Measurements from ENCODE around the gene SOX10.

The SOX10 gene

DNA sequence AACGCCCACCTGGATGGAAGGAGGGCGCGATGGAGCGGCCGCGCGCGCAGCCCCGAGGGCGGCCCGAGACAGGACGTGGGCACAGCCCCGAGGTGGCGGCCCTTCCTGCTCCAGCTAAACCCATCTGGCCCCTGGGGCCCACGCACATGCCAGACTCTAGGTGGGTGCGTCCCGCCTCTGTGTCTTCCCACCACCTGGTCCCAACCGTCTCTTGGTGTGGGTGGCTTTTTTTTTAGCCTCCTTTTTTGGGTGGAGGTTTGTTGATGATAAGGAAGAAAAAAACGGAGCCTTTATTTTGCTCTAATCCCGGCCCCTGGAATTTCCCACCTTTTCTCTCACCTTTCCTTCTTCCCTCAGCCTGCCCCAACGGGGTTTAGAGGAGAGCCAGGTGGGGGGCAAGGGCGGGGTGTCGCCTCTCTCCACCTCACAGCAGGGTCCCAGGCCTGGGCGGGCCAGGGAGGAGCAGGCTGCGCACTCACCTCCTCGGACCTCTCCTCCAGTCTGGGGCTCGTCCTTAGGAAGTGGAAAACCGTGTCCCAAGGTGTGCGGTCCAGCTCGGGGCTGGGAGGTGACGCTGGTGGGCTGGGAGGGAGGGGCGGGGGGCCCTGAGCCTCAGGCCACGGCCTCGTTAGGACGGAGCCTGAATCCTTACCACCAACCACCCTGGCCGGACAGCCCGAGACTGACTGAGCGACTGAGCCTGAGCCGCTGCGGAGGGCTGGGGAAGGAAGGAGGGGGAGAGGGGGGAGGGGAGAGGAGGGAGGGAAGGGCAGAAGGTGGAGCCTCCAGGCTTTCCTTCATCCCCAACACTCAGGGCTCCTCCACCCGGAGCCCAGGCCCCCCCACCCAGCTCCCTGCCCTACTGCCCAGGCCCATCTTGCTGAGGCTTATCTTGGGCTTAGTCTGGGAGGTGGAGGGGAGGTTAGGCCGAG, at the start of gene SOX10:
TSS of gene SOX10 (minus strand) at position 696 of the 932 bp plus-strand sequence. CDS start 771 bp downstream, outside the sequence.
- FAIRE-seq = no peak
- DNase-seq (ENCODE audit: low spot score) = no peak

DNA sequence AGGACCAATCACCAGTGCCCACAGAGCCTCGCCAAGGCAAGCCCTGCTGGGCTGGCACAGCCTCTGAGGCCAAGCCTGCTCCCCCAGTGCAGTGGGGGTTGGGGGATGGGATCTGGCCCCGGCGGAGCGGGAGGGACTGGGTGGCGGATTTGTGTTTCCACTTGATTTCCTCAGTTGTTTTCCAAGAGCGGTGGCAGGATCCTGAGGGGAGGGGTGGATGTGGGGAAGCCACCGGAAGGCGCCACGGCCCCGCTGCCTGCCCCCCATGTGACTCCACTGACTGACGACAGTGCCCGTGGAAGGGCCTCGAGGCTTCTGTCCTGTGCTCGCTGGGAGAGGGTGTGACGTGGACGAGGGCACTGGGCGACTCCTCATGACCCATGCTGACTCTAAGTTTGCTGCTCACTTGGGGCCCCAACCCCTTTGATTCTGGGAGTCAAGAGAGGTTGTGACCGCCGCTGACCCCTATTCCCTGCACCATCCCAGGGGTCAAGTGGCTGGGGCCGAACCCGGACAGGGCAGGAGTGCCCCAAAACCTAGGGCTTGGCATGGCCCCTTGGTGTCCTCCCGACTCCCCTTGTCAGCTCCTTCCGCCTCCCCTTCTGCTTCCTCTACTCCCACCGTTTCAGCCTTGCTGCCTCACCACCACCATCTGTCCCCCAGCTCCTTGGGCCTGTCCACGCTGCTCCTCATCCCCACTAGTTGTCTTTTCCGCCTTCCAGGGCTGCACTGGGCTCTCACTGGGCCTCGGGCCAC, 49.3 kb upstream of the SOX10 start:
- FAIRE-seq (no peak), DNase-seq (ENCODE audit: low spot score) (no peak)

DNA sequence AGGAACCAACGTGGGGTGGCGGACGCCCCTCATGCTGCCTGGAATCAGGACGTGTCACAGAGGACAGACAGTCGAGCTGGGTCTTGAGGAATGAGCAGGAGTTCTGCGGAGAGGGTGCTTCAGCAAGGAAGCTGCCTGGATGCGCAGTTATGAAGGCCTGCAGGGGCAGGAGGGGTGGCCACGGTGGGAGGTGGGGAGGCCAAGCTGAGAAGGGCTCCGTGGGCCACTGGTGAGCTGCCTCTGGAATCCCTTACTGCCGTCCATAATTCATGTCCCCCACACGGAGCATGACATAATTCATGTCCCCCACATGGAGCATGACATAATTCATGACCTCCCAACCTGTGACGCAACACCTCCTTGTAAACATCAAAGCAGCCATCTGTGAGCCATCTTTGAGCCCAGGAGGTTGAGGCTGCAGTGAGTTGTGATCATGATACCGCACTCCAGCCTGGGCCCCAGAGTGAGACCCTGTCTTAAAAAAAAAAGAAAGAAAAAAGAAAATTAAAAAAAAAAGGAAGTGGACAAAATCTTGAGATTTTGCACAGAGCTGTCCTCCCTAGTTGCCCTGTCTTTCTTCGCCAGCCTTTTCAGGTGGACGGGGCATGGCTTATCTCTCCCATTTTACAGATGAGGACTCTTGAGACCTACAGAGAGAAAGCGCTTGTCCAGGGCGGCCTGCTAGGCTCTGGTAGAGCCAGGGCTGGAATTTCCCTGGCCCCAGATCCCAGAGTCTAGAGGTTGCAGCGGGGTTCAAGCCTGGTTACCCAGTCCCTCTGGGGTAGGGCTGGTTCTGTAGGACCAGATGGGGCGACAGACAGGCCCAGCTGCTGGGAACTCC, 48.5 kb upstream of the SOX10 start:
- FAIRE-seq (no peak), DNase-seq (ENCODE audit: low spot score) (peak; percentile 37)

DNA sequence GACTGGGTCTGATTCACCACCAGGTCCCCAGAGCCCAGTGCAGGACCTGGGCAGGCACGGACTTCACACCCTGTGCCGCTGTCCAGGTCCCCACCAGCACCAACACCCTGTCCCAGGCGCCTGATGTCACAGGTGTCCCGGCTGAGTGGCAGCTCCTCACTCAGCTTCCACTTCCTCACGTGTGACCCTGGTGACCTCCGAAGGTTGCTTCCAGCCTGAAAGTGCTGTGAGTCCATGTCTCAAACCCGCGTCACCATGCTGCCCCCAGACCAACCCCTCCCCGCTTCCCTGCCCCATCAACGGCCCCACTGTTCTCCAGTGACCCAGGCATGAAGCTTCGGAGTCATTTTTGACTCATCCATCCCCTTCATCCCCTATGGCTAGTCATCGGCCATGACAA, 47.1 kb upstream of the SOX10 start:
- FAIRE-seq (no peak), DNase-seq (ENCODE audit: low spot score) (no peak)

DNA sequence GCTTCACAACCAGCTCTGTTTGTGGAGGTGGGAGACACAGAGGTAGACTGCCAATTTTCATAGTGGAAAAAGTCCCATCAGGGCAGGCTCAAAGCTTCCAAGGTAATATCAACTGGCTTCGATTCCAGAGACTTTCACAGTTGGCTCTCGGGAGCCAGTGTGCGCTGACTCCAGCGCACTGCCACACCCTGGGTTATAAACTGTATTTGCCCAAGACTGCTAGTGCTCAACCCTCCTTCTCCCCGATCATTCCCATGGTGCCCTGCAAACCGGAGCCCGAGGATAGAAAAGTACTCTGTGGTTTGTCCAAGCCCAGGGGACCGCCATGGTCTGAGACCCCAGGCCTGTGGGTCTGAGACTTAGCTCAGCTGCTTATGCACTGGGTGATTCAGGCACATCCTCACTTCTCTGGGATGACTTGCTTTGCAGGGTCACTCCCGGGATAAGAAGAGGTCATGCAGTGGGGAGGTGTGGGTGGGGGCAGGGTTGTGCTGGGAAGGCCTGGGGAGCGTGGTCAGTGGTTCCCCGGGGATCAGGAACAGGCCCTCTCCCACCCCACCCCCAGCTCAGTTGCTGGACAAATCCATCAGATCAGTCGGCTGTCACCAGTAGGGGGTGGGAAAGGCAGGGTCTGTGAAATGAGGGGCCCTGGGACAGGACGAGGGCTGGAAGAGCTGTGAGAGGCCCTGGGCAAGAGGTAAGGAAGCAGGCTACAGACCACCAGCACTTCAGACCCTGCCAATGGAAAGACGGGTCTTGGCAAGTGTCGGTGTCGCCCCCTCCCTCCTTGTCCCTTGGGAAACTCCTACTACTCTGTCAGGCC, 46.2 kb upstream of the SOX10 start:
- no peak for FAIRE-seq

DNA sequence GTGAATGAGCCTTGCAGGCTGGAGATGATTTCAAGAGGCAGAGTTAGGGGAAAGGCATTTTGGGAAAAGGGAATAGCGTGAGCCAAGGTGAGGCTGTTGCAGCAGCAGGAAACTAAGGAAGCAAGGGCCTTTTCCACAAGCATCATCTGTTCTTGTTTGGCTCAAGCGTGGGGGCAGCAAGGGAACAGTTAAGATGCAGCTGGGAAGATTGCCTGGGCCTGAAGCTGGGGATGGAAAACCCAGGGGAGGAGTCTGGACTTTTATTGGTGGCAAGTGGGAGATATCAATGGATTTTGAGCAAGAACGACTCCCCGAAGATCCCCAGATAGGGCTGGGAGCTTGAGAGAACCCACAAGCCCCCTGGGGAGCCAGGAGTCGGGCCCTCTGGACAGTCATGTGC, 45.5 kb upstream of the SOX10 start:
- FAIRE-seq = no peak
- no peak for DNase-seq (ENCODE audit: low spot score)

More for the DNA sequence above, 46.2 kb upstream of the SOX10 start:
- DNase-seq (ENCODE audit: low spot score) = no peak

DNA sequence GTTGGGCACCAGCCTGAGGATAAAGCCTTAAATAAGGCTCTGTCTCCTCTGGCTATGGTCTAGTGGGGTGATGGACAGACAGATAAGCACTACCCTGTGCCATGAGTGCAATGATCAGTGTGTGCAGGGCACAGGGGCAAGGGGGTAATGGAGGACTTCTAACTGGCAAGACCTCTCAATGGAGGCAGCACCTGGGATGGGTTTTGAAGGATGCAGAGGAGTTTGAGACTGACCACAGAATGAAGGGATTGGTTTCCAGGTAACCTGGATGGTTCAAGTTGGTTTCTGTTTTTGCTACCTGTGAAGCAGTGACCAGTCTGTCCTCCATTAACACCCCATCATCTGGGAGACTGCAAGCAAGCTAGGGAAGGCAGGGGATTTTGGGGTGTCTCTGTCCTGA, 45.0 kb upstream of the SOX10 start:
- DNase-seq (ENCODE audit: low spot score) (no peak), FAIRE-seq (no peak)

DNA sequence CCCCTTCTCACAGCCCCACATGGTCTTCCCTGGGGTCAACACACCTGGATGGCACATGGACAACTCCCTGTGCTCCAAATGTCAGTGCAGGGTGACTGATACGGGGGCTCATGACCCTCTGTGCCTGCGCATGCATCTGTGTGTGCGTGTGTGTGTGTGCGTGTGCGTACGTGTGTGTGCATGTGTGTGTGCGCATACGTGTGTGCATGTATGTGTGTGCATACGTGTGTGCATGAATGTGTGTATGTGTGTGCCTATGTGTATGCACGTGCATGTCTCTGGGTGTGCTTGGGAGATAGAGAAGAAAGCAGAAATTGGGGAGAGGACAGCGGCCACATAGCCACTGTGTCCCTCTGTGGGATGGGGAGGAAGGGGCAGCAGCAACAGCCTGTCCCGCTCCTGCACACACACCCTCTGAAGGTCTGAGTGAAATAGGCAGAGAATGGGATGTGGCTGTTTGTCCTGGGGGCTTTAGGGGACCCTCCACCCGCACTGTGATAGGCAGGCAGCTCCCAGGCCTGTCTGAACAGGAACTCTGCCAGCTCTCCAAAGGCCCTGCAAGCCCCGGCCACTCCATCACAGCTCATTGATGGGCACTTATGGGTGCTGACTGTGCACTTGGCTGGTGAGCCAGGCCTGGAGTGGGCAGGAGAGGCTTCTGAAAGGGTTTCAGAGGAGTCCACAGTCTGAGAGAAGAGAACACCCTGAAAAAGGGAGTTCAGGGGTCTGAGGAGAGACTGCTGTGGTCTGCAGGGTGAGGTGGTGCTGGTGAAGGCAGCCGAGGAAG, 44.2 kb upstream of the SOX10 start:
- DNase-seq (ENCODE audit: low spot score) (no peak), FAIRE-seq (no peak)

DNA sequence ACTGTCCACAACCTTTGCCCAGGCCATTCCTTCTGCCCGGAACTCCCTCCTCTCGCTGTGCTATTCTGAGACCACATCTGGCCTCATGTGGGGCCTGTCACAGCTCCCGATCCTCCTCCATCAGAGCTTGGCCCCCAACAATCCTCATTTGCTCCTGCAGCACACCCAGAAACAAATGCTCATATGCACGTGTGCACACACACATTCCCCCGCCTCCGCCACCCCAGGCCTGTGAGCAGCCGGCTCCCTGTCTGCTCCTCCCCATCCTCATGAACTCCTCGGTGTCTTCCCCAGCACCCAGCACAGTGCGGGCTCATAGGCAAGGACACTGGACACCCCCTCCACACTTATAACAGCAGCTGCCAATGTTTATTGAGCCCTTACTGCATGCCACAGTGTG, 43.1 kb upstream of the SOX10 start:
- no peak for FAIRE-seq
- DNase-seq (ENCODE audit: low spot score) = no peak

DNA sequence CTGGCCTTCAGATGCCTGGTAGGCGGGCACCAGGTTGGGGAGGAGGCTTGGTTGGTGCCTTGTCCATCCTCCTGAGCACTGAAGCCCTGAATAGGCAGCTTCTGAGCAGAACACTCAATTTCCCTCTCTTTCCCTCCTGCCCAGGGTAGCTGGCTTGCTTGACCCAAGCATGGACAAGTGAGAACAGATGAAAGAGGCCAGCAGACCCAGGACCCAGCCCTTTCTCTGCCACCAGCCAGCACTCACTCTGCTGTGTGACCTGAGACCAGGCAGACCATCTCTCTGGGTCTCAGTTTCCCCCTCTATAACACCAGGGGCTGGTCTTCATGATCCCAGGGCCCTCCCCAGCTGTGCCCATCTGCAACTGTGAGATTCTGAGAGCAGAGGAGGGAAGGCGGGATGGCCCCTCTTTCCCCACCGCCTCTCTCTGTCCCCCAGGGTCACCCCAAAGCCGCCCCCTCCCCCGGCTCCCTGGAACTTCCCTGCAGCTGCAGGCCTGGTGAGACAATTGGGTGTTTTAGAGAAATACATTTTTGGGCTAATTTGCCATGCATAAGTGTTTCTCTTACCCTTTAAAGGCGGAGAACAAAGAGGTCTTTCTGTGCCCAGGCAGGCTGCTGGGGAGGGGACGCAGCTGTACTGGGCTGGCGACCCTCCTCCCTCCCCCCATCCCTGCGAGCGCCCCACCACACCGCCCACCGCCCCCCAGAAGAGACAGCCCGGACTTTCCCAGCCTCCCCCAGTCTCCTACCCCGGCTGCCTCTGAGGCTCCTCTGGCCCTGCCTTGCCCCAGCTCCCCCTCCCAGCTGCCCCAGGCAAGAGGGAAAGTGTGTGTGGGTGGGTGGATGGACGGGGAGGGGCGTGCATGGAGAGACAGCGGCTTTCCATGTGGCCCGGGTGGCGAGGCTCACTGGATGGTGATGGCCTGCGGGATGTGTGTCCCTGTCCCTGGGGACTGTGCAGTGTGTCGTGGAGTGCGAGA, 42.1 kb upstream of the SOX10 start:
- no peak for FAIRE-seq
- no peak for DNase-seq (ENCODE audit: low spot score)

DNA sequence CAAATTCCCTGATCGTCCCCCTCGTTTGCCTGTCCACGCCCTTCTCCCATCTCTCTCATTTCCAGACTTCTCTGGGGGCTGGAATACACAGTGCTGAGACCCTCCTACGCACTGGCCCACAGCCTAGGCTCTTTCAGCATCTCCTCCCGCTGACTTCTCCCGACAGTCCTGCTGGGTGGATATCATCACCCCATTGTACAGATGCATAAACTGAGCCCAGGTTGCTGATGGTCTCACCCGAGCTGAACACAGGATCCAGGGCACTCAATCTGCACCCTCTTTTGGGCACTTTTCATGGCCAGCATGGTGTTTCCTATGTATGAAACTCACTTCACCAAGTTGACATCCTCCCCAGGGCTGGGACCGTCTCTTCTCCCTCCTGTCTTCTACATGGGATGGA, 41.2 kb upstream of the SOX10 start:
- DNase-seq (ENCODE audit: low spot score) (no peak), FAIRE-seq (no peak)

DNA sequence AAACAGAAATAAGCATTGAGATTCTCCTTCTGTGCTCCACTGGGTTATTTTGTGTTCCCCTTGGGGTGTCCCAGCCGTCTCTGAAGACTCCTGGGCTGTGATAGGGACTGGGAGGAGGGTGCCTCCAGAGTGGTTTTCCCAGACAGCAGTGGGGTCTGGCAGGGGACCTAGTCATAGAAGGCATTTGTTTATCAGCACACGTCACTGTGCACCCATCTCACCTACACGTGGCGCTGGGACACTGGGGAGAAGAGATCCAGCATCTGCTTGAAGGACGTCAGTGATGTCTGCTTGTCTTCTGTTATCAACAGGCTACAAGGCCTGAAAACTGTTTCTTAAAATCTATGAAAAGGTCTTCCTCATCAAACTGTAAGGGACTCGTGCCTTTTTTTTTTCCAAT, 38.7 kb upstream of the SOX10 start:
- FAIRE-seq (no peak), DNase-seq (ENCODE audit: low spot score) (no peak)

DNA sequence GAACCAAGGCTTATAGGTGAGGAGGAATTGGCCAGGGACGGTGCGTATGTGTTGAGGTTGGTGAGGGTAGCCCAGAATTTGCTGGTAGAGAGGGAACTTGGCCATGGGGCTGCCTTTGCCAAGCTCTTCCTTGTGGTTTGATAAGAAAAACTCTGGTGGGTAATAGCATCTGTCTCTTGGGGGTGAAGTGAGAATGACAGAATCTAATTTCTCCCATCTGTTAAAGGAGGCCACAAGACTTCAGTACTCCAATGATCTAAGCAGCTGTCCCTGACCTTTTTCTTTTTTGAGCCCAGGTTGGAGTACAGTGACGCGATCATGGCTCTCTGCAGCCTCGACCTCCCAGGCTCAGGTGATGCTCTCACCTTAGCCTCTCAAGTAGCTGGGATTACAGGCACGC, 36.9 kb upstream of the SOX10 start:
- no peak for DNase-seq (ENCODE audit: low spot score)
- FAIRE-seq = no peak

DNA sequence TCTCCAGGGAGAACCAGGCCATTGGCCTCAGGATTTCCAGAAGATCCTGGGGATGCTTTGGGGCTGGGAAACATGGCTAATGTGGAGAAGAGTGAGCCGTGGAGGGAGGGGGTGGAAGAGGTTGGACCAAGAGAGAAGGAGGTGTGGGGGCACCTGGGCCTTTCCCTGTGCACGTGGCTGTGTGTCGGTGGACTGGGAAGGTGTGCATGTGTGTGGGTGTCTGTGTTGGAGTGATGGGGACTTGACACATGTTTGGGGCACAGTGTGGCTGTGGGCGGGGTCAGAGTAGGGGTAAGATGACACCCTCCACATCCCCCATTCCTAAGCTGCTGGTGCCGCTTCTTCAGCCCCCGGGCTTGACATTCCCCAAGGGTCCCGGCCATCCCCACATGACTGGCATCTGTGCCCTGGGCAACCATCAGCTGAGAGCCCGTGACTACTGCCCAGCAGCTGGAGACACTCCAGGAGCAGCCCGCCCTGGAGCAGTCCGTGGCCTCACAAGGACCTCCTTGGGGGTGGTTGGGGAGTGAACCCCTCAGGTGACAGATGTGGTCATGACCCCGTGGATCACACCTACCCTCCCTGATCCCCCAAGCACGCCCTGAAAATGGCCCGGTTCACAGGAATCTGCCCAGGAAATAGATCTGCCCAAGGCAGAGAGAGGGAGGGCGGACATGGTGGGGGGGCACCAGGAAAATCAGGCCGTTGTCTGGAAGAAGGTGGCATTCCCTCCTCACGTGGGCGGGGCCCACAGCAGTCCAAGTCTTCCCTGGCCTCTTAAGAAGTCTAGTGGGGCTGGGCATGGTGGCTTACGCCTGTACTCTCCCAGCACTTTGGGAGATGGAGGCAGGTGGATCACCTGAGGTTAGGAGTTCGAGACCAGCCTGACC, 34.8 kb upstream of the SOX10 start:
- FAIRE-seq (no peak), DNase-seq (ENCODE audit: low spot score) (no peak)

DNA sequence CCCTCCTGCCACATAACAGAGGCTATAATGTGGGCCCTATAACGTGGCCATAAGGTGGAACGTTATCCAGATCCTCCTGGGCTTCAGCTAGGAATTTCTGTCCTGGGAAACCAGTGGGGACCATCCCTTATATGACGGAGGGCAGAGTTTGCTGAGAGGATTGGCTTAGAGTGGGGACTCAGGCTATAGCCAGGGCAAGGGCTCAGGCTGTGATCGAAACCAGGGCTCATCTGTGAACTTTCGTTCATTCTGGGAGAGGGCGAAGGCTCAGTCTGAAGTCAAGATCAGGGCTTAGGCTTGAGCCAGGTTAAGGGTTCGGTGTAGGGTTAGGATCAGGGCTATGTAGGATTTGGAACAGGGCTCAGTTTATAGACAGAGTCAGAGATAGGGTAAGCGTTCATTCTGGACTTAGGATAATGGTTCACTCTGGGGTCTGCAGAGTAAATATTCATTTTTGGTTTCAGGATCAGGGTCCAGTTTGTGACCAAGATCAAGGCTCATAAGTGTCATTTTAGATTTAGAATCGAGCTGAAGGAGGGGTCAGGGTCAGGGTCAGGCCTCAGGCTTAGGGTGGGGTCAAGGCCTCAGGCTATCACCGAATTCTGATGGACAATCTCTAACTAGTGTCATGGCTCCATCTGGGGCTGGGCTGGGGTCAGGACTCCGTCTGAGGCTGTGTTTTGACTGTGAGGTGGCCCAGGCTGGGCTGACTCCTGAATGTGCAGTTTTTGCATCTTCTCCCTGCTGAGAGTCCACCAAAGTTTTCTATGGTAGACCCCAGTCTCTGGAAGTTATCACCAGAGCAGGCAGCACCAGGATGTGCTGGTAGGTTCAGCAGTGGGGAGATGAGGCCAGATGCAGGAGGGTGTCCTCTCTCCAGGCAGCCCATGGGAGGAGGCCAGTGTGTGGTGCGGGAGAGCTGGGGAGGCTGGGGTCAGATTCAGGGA, 33.9 kb upstream of the SOX10 start:
- FAIRE-seq (no peak), DNase-seq (ENCODE audit: low spot score) (no peak)

DNA sequence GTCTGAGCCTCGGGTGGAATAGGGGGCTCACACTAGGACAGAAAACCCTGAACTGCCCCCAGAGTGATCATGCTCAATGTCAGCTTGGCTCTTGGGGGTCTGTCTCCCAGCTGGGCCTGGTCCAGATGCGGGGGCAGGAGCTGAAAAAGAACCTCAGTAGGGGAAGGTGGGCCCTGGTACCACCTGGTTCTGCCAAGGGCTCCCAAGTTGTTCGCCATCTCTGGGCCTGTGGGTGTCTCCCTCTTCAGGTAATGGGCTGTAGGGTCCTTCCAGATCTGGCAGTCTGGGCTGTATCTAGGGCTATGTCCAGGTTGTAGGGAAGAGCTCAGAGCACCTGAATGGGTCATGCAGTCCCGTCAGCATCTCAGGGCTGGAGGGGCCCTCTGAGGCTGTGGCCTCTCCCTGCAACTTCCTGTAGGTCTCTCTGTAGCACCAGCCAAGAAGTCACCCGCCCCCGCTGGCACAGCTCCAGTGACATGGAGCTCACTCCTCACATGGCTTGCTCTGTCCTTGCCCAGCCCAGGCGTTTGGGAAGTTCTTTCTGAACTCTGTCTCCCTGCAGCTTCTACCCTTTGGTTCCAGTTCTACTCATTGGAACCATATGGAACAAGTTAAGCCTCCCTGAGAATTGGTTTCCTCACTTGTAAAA, 33.0 kb upstream of the SOX10 start:
- no peak for DNase-seq (ENCODE audit: low spot score)
- no peak for FAIRE-seq

Data from RCC 7860 (cell line).